Endodermal cell (in vitro differentiated cells): ENCODE measurements around the gene RAB3C. TPM values are rescaled to one million over a fixed set of nuclear protein-coding genes. Genes with fewer than 3 reads are reported as not detected.

Experiments
- DNase-seq: peaks from one replicate; pipeline ENCODE4 v3.0.0-alpha.2; 2017
- H3K27ac ChIP-seq: 2 replicates; pipeline ENCODE4 v1.5.1; 2013; ENCODE audit warnings: mild to moderate bottlenecking, low read depth, low read length, moderate library complexity
- H3K27me3 ChIP-seq: 2 replicates; pipeline ENCODE4 v1.6.1; 2013; ENCODE audit warnings: mild to moderate bottlenecking, low read length, moderate library complexity; ENCODE audit not compliant: insufficient read depth, control insufficient read depth, poor library complexity, severe bottlenecking
- H3K36me3 ChIP-seq: 2 replicates; pipeline ENCODE4 v1.7.0; 2013; ENCODE audit warnings: mild to moderate bottlenecking, low read length, moderate library complexity; ENCODE audit not compliant: control insufficient read depth, insufficient read depth
- H3K4me1 ChIP-seq: one replicate; pipeline ENCODE4 v1.7.0; 2013; ENCODE audit warnings: low read length; ENCODE audit not compliant: control insufficient read depth, insufficient read depth
- H3K4me3 ChIP-seq: 2 replicates; pipeline ENCODE4 v1.5.1; 2013; ENCODE audit warnings: mild to moderate bottlenecking, low read length, moderate library complexity
- H3K9ac ChIP-seq: 2 replicates; pipeline ENCODE4 v1.6.1; 2013; ENCODE audit warnings: mild to moderate bottlenecking, low read length, moderate library complexity; ENCODE audit not compliant: poor library complexity, severe bottlenecking; ENCODE audit errors: extremely low read depth
- H3K9me3 ChIP-seq: 2 replicates; pipeline ENCODE4 v1.6.1; 2013; ENCODE audit warnings: mild to moderate bottlenecking, low read length, moderate library complexity; ENCODE audit not compliant: control insufficient read depth
- H3K27ac Mint-ChIP-seq: 2 replicates; pipeline ENCODE4 v1.8.0; 2020; ENCODE audit warnings: mixed read lengths
- H3K27me3 Mint-ChIP-seq: 2 replicates; pipeline ENCODE4 v1.8.0; 2021; ENCODE audit warnings: mild to moderate bottlenecking, mixed read lengths; ENCODE audit not compliant: insufficient read depth
- H3K36me3 Mint-ChIP-seq: 2 replicates; pipeline ENCODE4 v1.8.0; 2020; ENCODE audit warnings: low read depth, mixed read lengths
- H3K4me1 Mint-ChIP-seq: 2 replicates; pipeline ENCODE4 v1.8.0; 2020; ENCODE audit warnings: mixed read lengths
- H3K4me3 Mint-ChIP-seq: 2 replicates; pipeline ENCODE4 v1.8.0; 2020; ENCODE audit warnings: mild to moderate bottlenecking, moderate library complexity, mixed read lengths
- H3K9me3 Mint-ChIP-seq: 2 replicates; pipeline ENCODE4 v1.8.0; 2020; ENCODE audit warnings: mild to moderate bottlenecking, mixed read lengths
- CTCF ChIP-seq: fragments of 200-600 bp; sonication (generic); conservative IDR thresholded peaks from 2 replicates; pipeline ENCODE4 v1.5.0; 2021; ENCODE audit warnings: antibody characterized with exemption, mild to moderate bottlenecking
- WGBS, 2 experiments: methylation state at CpG; one replicate each; pipeline versions ENCODE4 v1.1.5 to v1.1.7; 2013; ENCODE audit warnings: missing lambda C conversion rate in 2 of 2, mixed read lengths in 1 of 2; ENCODE audit not compliant: insufficient coverage in 1 of 2, insufficient read length in 1 of 2; 5-methylcytosine and 5-hydroxymethylcytosine counted together
- total RNA-seq, 2 donors: library from RNA; stranded (reverse); fragmentation: NEBNext Ultra II Directional in 1 of 2; extraction: Animal tissue kit (Norgen Biotek cat#: 25700) in 1 of 2; gene quantifications; 2 replicates in 1 of 2; 3 replicates in 1 of 2; pipeline ENCODE4 v1.2.1, GENCODE V29; 2021

Gene RAB3C
- total RNA-seq, 2 donors from 2014 or later: 5.8 to 15.1 TPM

- Histone ChIP-seq H3K4me1 (no peaks in the 10 kb centered on the region), H3K27me3 (no peaks in the 10 kb centered on the region), H3K36me3 (no peaks in the 10 kb centered on the region), H3K9me3 (no peaks in the 10 kb centered on the region), H3K27ac (no peak overlapping the region), H3K4me3 (no peak overlapping the region), H3K9ac (no peak overlapping the region)
- peaks cover 3% of the 10 kb centered on the region for H3K27me3 Mint-ChIP-seq
- H3K4me1 Mint-ChIP-seq: peaks cover 5% of the 10 kb centered on the region
- no peak overlapping the region for H3K4me3 Mint-ChIP-seq
- H3K27ac Mint-ChIP-seq: no peak overlapping the region
- H3K36me3 Mint-ChIP-seq: no peaks in the 10 kb centered on the region
- WGBS, 2 experiments: 94% methylated on average over 4 of the region's 4 CpGs; no CpG with 5 or more reads in 1 of the 2 experiments
- DNase-seq: no peak
- H3K9me3 Mint-ChIP-seq: no peaks in the 10 kb centered on the region
- no peak for TF ChIP-seq CTCF
Observed at GRCh38 chr5:58794875-58795274, 212.0 kb downstream of the RAB3C start.

- Histone ChIP-seq H3K27ac (no peak overlapping the region), H3K4me1 (no peaks in the 10 kb centered on the region), H3K4me3 (no peak overlapping the region), H3K9me3 (no peaks in the 10 kb centered on the region), H3K36me3 (no peaks in the 10 kb centered on the region), H3K9ac (no peak overlapping the region), H3K27me3 (no peaks in the 10 kb centered on the region)
- Mint-ChIP-seq H3K27me3 (peaks cover 3% of the 10 kb centered on the region), H3K4me1 (peaks cover 10% of the 10 kb centered on the region), H3K27ac (no peak overlapping the region), H3K4me3 (no peak overlapping the region), H3K36me3 (no peaks in the 10 kb centered on the region), H3K9me3 (no peaks in the 10 kb centered on the region)
- no peak for TF ChIP-seq CTCF
- no peak for DNase-seq
Observed at GRCh38 chr5:58795327-58795726, 212.5 kb downstream of the RAB3C start.

GRCh38 chr5:58797021-58797420, 214.1 kb downstream of the RAB3C start:
- H3K9ac ChIP-seq: no peak overlapping the region
- no peaks in the 10 kb centered on the region for H3K36me3 Mint-ChIP-seq
- no peaks in the 10 kb centered on the region for H3K9me3 Mint-ChIP-seq
- DNase-seq: no peak
- H3K4me1 Mint-ChIP-seq: peaks cover 15% of the 10 kb centered on the region
- no peaks in the 10 kb centered on the region for H3K4me1 ChIP-seq
- no peak overlapping the region for H3K27ac Mint-ChIP-seq
- H3K4me3 ChIP-seq: no peak overlapping the region
- no peak for TF ChIP-seq CTCF
- H3K36me3 ChIP-seq: no peaks in the 10 kb centered on the region
- H3K27me3 ChIP-seq: no peaks in the 10 kb centered on the region
- H3K27ac ChIP-seq: no peak overlapping the region
- no peaks in the 10 kb centered on the region for H3K9me3 ChIP-seq
- H3K27me3 Mint-ChIP-seq: peaks cover 9% of the 10 kb centered on the region
- H3K4me3 Mint-ChIP-seq: no peak overlapping the region
